Retinal pigment epithelial cell (primary cell): Measurements from ENCODE around the gene SEPTIN1.
A peak's percentile ranks its signal among the peaks of the same experiment; 100 is the strongest.
"Not testable (repeated sequence)": the region's sequence is repeated elsewhere in the genome, so short reads cannot be mapped to it uniquely, and the experiment has no call there.

Experiments
- DNase-seq: peaks from one replicate; pipeline ENCODE4 v3.0.0-alpha.2; 2010; ENCODE audit warnings: low read depth
- H3K4me3 ChIP-seq: 2 replicates; pipeline ENCODE4 v1.5.1; 2011; ENCODE audit warnings: mild to moderate bottlenecking, low read length, control low read depth, moderate library complexity
- CTCF ChIP-seq: conservative IDR thresholded peaks from 2 replicates; pipeline ENCODE4 v1.5.1; 2011; ENCODE audit warnings: low read depth, low read length, control low read depth, inconsistent platforms

Gene SEPTIN1

GRCh38 chr16:30342751-30343490 is 39.4 kb downstream of the SEPTIN1 start:
- H3K4me3 ChIP-seq, result no peak overlapping the region
- TF ChIP-seq CTCF, result no peak
- DNase-seq, result no peak

- not testable (repeated sequence) for DNase-seq, H3K4me3 ChIP-seq
These were observed 40.4 kb downstream of the SEPTIN1 start for GRCh38 chr16:30341971-30342370.

GRCh38 chr16:30340621-30341020 is 41.7 kb downstream of the SEPTIN1 start:
- no peak for DNase-seq
- no peak for TF ChIP-seq CTCF
- no peak overlapping the region for H3K4me3 ChIP-seq

- H3K4me3 ChIP-seq, DNase-seq: not testable (repeated sequence)
These were observed 43.6 kb downstream of the SEPTIN1 start for GRCh38 chr16:30338715-30339114.

GRCh38 chr16:30337964-30338357 is 44.4 kb downstream of the SEPTIN1 start:
- not testable (repeated sequence) for DNase-seq, H3K4me3 ChIP-seq

GRCh38 chr16:30335598-30336474 is 46.5 kb downstream of the SEPTIN1 start:
- DNase-seq, result peak; percentile 51
- no peak for TF ChIP-seq CTCF
- peak overlapping the region; percentile 49 for H3K4me3 ChIP-seq

GRCh38 chr16:30335028-30335597 is 47.2 kb downstream of the SEPTIN1 start:
- H3K4me3 ChIP-seq, result peak overlapping the region; percentile 61
- not testable (repeated sequence) for DNase-seq

- not testable (repeated sequence) for DNase-seq
- peak overlapping the region; percentile 61 for H3K4me3 ChIP-seq
These were observed 47.8 kb downstream of the SEPTIN1 start for GRCh38 chr16:30334473-30334989.
